ENCODE measurements around the gene MYH16.
"Not testable (repeated sequence)": the region's sequence is repeated elsewhere in the genome, so short reads cannot be mapped to it uniquely, and the experiment has no call there.

The MYH16 gene

DNA sequence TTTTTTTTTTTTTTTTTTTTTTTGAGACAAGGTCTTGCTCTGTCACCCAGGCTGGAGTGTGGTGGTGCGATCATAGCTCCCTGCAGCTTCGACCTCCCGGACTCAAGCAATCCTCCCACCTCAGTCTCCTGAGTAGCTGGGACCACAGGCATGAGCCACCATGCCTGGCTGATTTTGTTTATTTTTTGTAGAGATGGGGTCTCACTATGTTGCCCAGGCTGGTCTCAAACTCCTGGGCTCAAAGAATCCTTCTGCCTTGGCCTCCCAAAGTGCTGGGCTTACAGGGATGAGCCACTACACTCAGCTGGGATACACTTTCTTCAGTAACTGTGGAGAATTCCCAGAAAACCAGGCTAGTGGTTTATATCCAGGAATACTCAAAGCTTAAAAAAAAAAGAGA lies 78.0 kb downstream of the MYH16 start:
- in situ Hi-C loops (cut with MboI; ENCODE audit: low sequenced_read_pairs): not testable (repeated sequence)

DNA sequence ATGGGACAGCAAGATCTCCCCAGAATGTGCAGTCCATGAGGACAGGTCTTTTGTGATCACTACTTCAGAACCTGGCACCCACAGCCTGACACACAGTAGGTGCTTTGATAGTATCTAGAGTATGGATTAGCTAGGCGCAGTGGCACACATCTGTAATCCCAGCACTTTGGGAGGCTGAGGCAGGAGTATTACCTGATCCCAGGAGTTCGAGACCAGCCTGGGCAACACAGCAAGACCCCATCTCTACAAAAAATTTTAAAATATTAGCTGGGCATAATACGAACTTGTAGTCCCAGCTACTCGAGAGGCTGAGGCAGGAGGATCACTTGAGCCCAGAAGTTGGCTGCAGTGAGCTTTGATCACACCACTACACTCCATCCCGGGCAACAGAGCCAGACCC lies 79.6 kb downstream of the MYH16 start:
- in situ Hi-C loops (cut with MboI; ENCODE audit: low sequenced_read_pairs): no loop called here

DNA sequence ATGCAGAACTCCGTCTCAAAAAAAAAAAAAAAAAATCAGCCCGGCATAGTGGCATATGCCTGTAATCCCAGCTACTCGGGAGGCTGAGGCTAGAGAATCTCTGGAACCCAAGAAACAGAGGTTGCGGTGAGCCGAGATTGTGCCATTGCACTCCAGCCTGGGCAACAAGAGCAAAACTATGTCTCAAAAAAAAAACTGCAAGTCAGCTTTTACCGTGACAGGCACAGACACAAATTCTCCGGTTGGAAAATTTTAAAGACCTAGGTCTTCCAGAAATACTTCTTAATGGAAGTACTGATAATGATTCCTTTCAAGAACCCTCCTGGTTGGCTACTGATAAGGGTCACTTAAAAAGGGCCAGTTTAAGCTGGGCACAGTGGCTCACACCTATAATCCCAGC lies 82.5 kb downstream of the MYH16 start:
- in situ Hi-C loops (cut with MboI; ENCODE audit: low sequenced_read_pairs): no loop called here

DNA sequence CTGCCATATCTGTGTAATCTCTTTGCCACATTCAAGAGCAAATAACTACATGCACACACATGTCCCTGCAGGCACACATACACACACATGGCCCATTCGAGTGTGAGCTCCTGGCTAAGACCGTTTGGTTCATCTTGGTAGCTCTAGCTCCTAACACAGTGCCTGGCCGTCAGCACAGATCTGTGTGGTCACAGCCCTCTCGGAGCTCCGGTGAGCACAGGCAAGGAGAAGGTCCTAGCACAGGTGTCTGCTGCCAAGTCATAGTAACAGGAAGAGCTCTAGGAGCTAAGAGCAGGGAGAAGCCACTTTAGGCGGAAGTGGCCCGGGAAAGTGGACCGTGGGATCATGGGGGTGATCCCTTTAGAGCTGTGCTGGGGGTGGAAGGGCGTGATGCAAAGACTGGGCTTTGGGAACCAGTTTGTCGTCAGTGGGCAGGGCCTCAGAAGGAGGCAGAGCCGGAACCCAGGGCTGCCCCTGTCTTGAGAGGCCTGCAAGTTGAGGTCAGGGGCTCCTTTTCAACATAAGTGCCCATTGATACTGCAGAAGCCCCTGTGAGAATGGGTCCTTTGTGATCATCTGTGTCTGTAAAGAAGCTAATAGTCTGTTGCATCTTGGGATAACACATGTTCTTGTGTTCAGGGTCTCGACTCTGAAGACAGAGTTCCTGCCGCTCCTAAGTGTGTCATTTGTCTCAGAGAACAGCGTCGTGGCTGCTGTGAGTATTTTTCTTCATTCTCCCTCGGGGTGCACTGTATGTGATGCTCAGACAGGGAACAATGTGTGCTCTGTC lies 85.3 kb downstream of the MYH16 start:
- in situ Hi-C loops (cut with MboI; ENCODE audit: low sequenced_read_pairs): no loop called here

GRCh38 chr7:99358521-99358920 lies 85.9 kb downstream of the MYH16 start:
- in situ Hi-C loops (cut with MboI; ENCODE audit: low sequenced_read_pairs): not testable (repeated sequence)

DNA sequence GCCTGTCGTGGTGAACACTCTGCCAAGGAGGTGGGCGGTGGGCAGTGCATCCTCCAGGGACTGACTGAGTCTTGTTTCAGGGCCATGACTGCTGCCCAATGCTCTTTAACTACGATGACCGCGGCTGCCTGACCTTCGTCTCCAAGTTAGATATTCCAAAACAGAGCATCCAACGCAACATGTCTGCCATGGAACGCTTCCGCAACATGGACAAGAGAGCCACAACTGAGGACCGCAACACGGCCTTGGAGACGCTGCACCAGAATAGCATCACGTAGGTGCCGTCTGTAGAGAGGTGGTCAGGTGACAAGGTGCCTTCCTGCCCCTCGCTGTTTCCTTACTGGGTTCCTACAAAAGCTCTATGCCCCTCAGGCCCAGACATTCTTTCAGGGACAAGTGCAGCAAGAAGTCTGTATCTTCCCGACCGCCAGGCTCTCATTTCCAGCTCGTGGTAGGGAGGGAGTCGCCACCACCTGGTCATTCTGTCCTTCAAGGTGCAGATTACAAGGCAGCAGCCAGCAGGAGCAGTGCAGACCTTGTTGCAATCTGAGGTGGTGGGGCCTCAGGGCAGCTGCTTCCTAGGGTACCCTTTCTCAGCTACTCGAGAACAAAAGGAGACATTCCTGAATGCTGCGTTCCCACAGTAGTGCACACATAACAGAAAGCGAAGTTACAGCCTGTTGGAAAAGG lies 87.0 kb downstream of the MYH16 start:
- in situ Hi-C loops (cut with MboI; ENCODE audit: low sequenced_read_pairs): no loop called here

Data from hTERT RPE-1 (cell line).